Inferior parietal cortex (tissue), 1 donor: ENCODE data around the gene CHRNB1.

Experiments used
- DNase-seq: peaks from one replicate; pipeline ENCODE4 v3.0.0-alpha.2; 2016; ENCODE audit errors: extremely low spot score

The CHRNB1 gene

GRCh38 chr17:7437950-7438614 lies 6.8 kb upstream of the CHRNB1 start:
- no peak for DNase-seq

DNA sequence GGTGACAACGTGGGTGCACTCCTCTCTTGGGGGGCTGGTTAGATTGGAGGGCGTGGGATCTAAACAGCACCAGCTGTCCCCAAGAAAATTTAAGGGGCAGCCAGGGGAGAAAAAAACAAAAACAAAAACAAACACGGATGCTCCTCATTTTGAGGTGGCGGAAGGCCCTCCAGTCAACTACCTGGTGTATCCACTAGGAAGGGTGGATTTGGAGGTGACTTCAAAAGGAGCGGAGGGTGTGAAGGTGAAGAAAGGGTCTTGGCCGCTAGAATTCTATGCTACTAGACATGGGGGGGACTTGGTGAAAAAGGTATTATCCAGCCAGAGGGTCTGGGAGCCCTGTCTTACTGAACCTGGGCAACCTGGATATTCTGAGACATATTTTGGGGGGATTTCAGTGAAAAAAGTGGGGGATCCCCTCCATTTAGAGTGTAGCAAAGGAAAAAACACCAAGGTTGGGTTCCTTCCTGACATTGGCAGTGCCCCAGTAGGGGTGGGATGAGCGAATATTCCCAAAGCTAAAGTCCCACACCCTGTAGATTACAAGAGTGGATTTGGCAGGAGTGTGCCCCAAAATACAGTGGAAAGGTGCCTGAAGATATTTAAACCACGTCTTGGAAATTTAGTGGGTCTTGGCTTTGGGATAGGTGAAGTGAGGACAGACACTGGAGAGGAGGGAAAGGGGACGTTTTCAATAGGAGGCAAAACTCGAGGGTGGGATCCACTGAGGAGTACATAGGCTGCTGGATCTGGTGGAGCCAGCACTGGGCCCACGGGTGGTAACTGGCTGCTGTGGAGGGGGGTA lies 6.0 kb upstream of the CHRNB1 start:
- DNase-seq: no peak

DNA sequence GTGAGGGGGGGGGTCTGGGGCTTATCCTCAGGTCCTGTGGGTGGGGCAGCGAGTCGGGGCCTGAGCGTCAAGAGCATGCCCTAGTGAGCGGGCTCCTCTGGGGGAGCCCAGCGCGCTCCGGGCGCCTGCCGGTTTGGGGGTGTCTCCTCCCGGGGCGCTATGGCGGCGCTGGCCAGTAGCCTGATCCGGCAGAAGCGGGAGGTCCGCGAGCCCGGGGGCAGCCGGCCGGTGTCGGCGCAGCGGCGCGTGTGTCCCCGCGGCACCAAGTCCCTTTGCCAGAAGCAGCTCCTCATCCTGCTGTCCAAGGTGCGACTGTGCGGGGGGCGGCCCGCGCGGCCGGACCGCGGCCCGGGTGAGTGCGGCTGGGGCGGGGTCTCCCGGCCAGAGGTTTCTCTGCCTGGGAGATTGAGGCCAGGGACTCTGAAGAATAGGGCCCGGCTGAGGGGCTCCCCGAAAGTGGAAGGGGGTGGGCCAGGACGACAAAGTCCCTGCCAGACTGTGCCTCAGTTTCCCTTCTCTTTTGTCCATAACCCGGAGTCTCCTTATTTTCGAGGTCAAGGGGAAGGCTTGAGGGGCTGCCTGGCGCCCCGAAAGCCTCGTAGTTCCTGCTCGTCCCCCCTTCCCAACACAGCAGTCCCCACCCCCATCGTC lies 5.3 kb upstream of the CHRNB1 start, which contains the start of gene FGF11:
TSS of gene FGF11 (plus strand) at position 51 of the 651 bp plus-strand sequence. CDS start at position 160, 109 bp downstream.
- DNase-seq: no peak

DNA sequence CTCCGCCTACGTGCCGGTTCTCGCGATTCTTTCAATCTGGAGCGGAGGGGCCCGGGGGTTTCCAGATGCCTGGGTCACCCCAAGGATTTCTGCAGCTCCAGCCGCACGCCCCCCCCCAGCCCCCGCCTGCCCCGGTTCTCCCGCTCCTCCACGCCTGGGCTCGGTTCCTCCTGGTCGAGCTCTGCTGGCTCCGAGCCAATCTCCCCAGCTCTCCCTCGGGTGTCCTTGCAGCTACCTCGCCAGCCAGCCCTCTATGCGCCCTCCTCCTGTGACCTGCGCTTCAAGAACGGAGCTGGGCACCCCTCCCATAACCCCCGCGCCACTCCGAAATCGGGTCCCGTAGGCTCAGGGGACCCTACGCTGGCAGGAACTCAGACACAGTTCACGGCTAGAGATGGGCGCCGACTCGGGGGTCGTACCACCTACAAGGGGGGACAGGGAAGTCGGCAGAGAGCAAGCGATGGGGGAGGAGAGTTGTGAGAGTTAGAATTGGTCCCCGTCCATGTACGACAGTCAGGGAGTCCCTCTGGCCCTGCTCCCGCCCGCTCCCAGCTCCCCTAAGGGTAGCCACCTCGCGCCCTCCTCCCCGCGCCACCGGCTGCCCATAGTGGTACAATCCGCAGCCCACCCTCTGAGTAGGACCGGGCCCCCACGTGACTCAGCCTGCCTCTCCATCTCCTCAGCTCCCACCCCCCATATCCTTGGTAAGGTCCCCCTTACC lies 4.6 kb upstream of the CHRNB1 start:
- no peak for DNase-seq

DNA sequence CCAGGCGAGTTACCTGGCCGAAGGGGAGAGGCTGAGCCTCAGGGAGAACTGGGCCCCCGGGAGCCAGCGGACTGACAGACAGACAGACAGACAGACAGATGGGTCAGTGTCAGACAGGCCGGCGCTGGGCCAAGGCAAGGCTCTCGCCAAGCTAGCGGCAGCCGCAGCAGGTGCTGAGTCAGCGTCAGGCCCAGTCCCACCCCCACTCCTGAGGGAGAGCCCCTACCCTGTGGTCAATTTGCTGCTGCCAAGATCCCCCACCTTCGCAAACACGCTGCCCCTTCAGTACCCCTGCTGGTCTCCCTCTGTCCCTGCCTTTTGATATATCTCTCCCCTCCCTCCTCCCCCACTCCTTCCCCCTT lies 4.0 kb upstream of the CHRNB1 start:
- no peak for DNase-seq

- DNase-seq: no peak
Measured at GRCh38 chr17:7441266-7441665, 3.6 kb upstream of the CHRNB1 start.

GRCh38 chr17:7442142-7442541 lies 2.7 kb upstream of the CHRNB1 start:
- DNase-seq: no peak

DNA sequence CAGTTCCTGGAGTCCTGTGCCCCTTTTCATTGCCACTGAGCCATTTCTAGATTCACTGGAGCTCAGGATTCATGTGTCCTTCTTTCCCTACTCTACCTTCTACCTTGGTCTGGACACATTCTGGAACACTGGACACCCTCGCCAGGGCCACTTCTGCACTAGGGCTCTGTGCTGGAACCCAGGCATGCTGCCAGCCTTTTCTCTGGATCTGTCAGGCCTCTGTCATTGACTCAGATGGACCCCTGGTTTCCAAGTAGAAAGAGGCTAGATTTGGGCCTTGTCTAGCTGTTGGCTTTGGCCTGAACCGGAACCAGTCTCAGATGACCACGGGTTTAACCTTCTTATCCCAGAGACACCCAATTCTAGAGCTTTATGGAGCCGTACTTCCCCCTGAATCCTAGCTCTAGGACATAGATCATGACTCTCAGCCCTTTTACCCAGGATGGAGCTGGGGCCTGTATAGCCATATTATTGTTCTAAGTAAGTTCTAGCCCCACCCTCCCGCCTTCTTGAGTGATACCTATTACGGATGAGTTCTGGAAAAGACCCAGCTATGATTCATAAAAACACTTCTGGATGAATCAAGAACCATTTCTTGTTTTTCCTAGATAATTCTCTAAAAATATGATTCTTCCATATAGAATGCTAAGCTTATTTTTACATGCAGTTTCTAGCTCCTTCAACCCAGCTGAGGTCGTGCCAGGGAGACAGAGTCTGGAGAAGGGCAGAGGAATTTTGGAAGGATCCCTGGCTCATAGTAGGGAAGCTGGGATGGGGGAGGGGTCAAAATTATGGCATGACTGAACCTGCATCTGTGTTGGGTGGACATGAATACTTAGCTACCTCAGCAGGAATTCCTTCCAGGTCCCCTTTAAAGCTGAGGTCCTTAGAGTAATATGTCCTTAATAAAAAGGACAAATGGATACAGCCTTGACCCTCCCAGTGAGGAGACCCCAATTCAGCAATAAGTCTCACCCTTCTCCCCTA lies 1.1 kb upstream of the CHRNB1 start:
- no peak for DNase-seq

DNA sequence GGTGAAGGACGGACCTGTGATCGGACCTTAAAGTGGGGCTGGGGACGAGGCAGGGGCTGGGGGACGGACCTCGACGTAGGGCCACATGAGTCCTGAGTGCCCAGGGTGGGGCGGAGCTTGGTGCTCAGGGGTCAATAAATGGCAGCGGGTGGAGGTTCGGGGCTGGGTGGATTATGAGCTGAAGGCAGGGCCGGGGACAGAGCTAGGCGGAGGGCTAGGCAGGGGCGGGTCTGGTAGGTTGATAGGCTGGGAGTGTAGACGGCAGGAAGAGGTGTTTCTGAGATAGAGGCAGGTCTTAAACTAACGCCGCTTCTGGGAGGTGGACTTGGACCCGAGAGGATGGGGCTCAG lies 733 bp downstream of the CHRNB1 start:
- DNase-seq: no peak

- DNase-seq: no peak
Measured at GRCh38 chr17:7448461-7448860, 3.6 kb downstream of the CHRNB1 start.

DNA sequence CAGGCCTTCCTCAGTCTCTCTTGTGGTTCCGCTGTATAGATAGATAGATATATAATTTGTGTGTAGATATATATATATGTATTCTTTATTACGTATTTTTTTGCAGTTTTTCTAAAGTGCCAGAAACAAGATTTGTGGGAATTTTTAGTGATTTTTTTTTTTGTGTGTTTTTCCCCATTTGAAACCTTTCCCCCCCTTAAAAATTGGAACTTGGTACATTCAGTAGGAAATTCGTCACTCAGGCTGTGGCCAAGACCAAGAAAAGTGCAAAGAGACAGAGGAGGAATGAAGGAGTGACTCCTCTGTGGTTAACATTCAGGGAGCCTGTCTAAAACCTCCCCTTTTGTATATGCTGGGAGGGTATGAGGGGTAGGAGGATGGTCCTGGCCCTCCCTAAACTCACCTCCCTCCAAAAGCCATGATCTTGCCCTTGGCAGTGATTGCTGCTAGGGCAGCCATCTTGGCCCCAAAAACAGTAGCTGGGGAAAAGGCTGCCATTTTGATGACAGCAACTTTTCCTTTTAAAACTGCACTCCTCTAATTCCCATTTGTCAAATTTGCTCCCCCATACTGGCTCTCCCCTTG lies 15.2 kb downstream of the CHRNB1 start:
- no peak for DNase-seq

- DNase-seq: no peak
Measured at GRCh38 chr17:7460850-7461660, 16.2 kb downstream of the CHRNB1 start.

- no peak for DNase-seq
Measured at GRCh38 chr17:7462474-7463371, 17.9 kb downstream of the CHRNB1 start.

DNA sequence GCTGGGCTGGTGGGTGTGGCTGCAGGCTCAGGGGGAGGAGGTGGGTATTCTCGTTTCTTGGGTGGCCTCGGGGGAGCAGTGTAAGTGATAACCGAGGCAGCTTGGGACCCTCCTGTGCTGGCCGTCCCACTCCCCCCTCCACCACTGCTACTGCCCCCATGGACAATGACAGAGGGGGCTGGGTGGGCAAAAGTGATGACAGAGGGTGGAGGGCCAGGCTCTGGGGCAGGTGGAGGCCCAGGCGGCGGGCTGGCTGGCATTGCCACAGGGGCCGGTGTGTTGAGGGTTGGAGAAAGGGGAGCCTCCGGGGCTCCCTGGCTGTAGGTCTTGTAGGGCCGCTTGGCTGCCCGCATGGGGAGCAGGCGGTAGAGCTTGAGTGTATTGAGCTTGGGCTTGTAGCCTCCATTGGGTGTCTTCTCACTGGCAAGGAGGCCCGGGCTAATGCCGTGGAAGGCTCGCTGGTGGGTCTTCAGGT lies 18.5 kb downstream of the CHRNB1 start:
- no peak for DNase-seq

- DNase-seq: no peak
Measured at GRCh38 chr17:7464081-7464480, 19.2 kb downstream of the CHRNB1 start.

- DNase-seq: no peak
Measured at GRCh38 chr17:7465597-7466275, 20.9 kb downstream of the CHRNB1 start.

DNA sequence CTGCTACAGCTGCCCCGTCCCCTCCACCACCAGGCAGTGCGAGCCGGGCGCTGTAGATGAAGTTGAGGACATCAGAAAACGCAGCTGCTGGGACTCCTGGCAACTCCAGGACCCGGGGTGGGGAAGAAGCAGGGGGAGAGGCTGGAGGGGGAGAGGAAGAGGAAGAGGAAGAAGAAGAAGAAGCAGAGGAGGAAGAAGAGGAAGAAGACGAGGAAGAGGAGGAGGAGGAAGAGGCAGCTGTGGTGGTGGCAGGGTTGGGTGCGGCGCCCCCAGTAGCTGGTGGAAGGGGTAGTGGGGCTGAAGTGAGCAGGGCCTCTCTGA lies 21.4 kb downstream of the CHRNB1 start:
- no peak for DNase-seq

DNA sequence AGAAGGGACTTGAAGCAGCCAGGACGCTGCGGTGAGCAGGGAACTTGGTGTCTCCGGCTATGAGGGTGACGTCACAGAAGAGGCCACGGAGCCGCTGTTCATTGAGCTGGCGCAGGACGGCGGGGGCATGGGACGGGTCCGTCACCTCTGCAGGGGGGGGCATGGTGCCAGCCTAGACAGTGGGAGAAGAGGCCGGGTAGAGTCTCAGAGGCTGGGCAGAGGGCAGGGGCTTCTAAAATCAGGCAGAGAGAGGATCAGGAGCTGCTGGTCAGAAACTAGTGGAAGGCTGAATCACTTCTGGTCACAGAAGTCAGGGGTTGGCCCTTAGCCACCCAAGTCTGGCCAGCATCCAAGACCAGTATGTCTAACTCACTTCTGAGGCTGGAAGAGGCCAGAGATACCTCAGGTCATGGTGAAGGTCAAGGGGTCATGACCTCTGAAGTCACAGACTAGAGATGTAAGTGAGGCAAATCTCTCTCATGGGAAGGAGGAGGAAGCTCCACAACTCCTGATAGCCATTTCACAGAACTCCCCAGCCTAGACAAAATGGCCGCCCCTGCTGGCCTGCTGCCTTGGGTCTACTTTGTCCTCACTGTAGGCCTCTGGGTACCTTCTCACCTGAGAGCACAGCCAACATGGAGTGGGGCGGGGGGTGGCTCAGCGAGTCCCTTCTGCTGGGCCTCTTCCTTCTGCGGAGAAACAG lies 21.9 kb downstream of the CHRNB1 start:
- DNase-seq: peak; percentile 43
